Skeletal muscle satellite cell (primary cell): Measurements from ENCODE around the gene IFNA8. TPM values are rescaled to one million over a fixed set of nuclear protein-coding genes. Genes with fewer than 3 reads are reported as not detected.
A peak's percentile ranks its signal among the peaks of the same experiment; 100 is the strongest.
"Not testable (repeated sequence)": the region's sequence is repeated elsewhere in the genome, so short reads cannot be mapped to it uniquely, and the experiment has no call there.

Experiments used
- H3K27me3 ChIP-seq: 2 replicates; pipeline ENCODE4 v1.7.0; 2013; ENCODE audit warnings: low read length; ENCODE audit not compliant: control insufficient read depth, insufficient read depth
- H3K36me3 ChIP-seq: 2 replicates; pipeline ENCODE4 v1.7.0; 2013; ENCODE audit warnings: mild to moderate bottlenecking, control low read depth, low read length; ENCODE audit not compliant: insufficient read depth
- H3K4me1 ChIP-seq: 2 replicates; pipeline ENCODE4 v1.7.0; 2013; ENCODE audit warnings: low read length; ENCODE audit not compliant: control insufficient read depth, insufficient read depth
- H3K4me2 ChIP-seq: 2 replicates; pipeline ENCODE4 v1.7.0; 2013; ENCODE audit warnings: mild to moderate bottlenecking, low read length
- H3K4me3 ChIP-seq: 2 replicates; pipeline ENCODE4 v1.7.0; 2013; ENCODE audit warnings: low read length
- H3K9ac ChIP-seq: 2 replicates; pipeline ENCODE4 v1.7.0; 2013; ENCODE audit warnings: mild to moderate bottlenecking, low read depth, low read length, moderate library complexity
- H3K9me3 ChIP-seq: replicated peaks from 2 replicates; pipeline ENCODE4 v1.7.0; 2013; ENCODE audit warnings: mild to moderate bottlenecking, control low read depth, low read length
- total RNA-seq: library from RNA; depleted of rRNA; stranded (reverse); fragments of >200 nt; gene quantifications from 2 replicates; pipeline ENCODE4 v1.2.3, GENCODE V29; 2012; rRNA removed

Gene IFNA8
- total RNA-seq: not detected in 2 replicates

GRCh38 chr9:21408817-21409216 lies at the start of gene IFNA8:
TSS of gene IFNA8 (plus strand) at chr9:21409117. CDS start at chr9:21409177, 60 bp downstream.
- H3K4me1 ChIP-seq: no peaks in the 10 kb centered on the region
- no peak within 1 kb of the TSS for H3K9ac ChIP-seq
- no peaks in the 10 kb centered on the region for H3K36me3 ChIP-seq
- H3K27me3 ChIP-seq: peaks cover 17% of the 10 kb centered on the region
- no peak within 1 kb of the TSS for H3K4me3 ChIP-seq
- no peaks in the 10 kb centered on the region for H3K9me3 ChIP-seq
- H3K4me2 ChIP-seq: no peak within 1 kb of the TSS

GRCh38 chr9:21362287-21362686 lies 46.6 kb upstream of the IFNA8 start:
- no peaks in the 10 kb centered on the region for H3K4me1 ChIP-seq
- peaks cover 51% of the 10 kb centered on the region for H3K27me3 ChIP-seq
- H3K9ac ChIP-seq: no peak overlapping the region
- H3K36me3 ChIP-seq: no peaks in the 10 kb centered on the region
- H3K4me2 ChIP-seq: no peak overlapping the region
- H3K9me3 ChIP-seq: no peaks in the 10 kb centered on the region
- H3K4me3 ChIP-seq: no peak overlapping the region

- H3K4me2 ChIP-seq, H3K36me3 ChIP-seq, H3K9ac ChIP-seq, H3K4me1 ChIP-seq, H3K4me3 ChIP-seq, H3K9me3 ChIP-seq: not testable (repeated sequence)
- peaks cover 59% of the 10 kb centered on the region for H3K27me3 ChIP-seq
These were observed 41.7 kb upstream of the IFNA8 start for GRCh38 chr9:21367169-21367568.

- no peak within 1 kb of the TSS for H3K4me3 ChIP-seq
- H3K36me3 ChIP-seq: no peaks in the 10 kb centered on the region
- H3K27me3 ChIP-seq: peaks cover 59% of the 10 kb centered on the region
- no peaks in the 10 kb centered on the region for H3K9me3 ChIP-seq
- H3K4me2 ChIP-seq: no peak within 1 kb of the TSS
- H3K9ac ChIP-seq: no peak within 1 kb of the TSS
- no peaks in the 10 kb centered on the region for H3K4me1 ChIP-seq
These were observed 41.0 kb upstream of the IFNA8 start, which contains the start of gene IFNA13 for GRCh38 chr9:21367957-21368356. TSS of gene IFNA13 (minus strand) at chr9:21368057. CDS start at chr9:21368010, 47 bp downstream.

GRCh38 chr9:21371467-21371866 lies 37.5 kb upstream of the IFNA8 start:
- H3K36me3 ChIP-seq, H3K4me2 ChIP-seq, H3K9me3 ChIP-seq, H3K9ac ChIP-seq, H3K4me1 ChIP-seq, H3K4me3 ChIP-seq: not testable (repeated sequence)
- peaks cover 52% of the 10 kb centered on the region for H3K27me3 ChIP-seq

GRCh38 chr9:21381448-21382339 lies 27.2 kb upstream of the IFNA8 start:
- H3K4me3 ChIP-seq: no peak overlapping the region
- H3K4me1 ChIP-seq: no peaks in the 10 kb centered on the region
- H3K4me2 ChIP-seq: no peak overlapping the region
- no peaks in the 10 kb centered on the region for H3K9me3 ChIP-seq
- H3K36me3 ChIP-seq: no peaks in the 10 kb centered on the region
- no peak overlapping the region for H3K9ac ChIP-seq
- H3K27me3 ChIP-seq: peaks cover 80% of the 10 kb centered on the region

GRCh38 chr9:21383627-21384026 lies 25.3 kb upstream of the IFNA8 start:
- Histone ChIP-seq H3K36me3 (no peaks in the 10 kb centered on the region), H3K27me3 (peaks cover 87% of the 10 kb centered on the region), H3K4me3 (no peak overlapping the region), H3K4me2 (no peak overlapping the region), H3K9me3 (no peaks in the 10 kb centered on the region), H3K9ac (no peak overlapping the region), H3K4me1 (no peaks in the 10 kb centered on the region)

- Histone ChIP-seq H3K36me3 (no peaks in the 10 kb centered on the region), H3K4me1 (no peaks in the 10 kb centered on the region), H3K9me3 (no peaks in the 10 kb centered on the region), H3K4me3 (no peak within 1 kb of the TSS), H3K4me2 (no peak within 1 kb of the TSS), H3K27me3 (peaks cover 85% of the 10 kb centered on the region), H3K9ac (no peak within 1 kb of the TSS)
These were observed 23.7 kb upstream of the IFNA8 start, which contains the start of gene IFNA2 for GRCh38 chr9:21385131-21385670. TSS of gene IFNA2 (minus strand) at chr9:21385398. CDS start at chr9:21385329, 69 bp downstream.

GRCh38 chr9:21392270-21392669 lies 16.6 kb upstream of the IFNA8 start:
- Histone ChIP-seq H3K4me1 (peaks cover 3% of the 10 kb centered on the region), H3K9ac (no peak overlapping the region), H3K4me2 (no peak overlapping the region), H3K4me3 (no peak overlapping the region), H3K27me3 (peaks cover 96% of the 10 kb centered on the region), H3K36me3 (no peaks in the 10 kb centered on the region), H3K9me3 (no peaks in the 10 kb centered on the region)

GRCh38 chr9:21395778-21396717 lies 12.9 kb upstream of the IFNA8 start:
- Histone ChIP-seq H3K4me2 (peak overlapping the region; percentile 84), H3K4me3 (peak overlapping the region; percentile 65), H3K27me3 (peaks cover 78% of the 10 kb centered on the region), H3K9ac (no peak overlapping the region), H3K4me1 (peaks cover 3% of the 10 kb centered on the region), H3K9me3 (no peaks in the 10 kb centered on the region), H3K36me3 (no peaks in the 10 kb centered on the region)

- Histone ChIP-seq H3K4me1 (peaks cover 3% of the 10 kb centered on the region), H3K9ac (no peak overlapping the region), H3K9me3 (no peaks in the 10 kb centered on the region), H3K4me2 (no peak overlapping the region), H3K27me3 (peaks cover 70% of the 10 kb centered on the region), H3K4me3 (no peak overlapping the region), H3K36me3 (no peaks in the 10 kb centered on the region)
These were observed 9.9 kb upstream of the IFNA8 start for GRCh38 chr9:21398955-21399489.
